A549 (cell line): ENCODE measurements around the gene TAGLN3. TPM values are rescaled to one million over a fixed set of nuclear protein-coding genes. Genes with fewer than 3 reads are reported as not detected.

Experiments
- ATAC-seq, 2 experiments: fragments of 200-7000 bp in 1 of 2; fragments of >200 bp in 1 of 2; cut with Nextera tagmentation in 1 of 2; cut with Tn5 transposase in 1 of 2; 3 replicates each; pipeline versions ENCODE4 v1.8.0 to v1.9.1; 2018 to 2020; ENCODE audit warnings: mild to moderate bottlenecking in 1 of 2, moderate library complexity in 1 of 2
- CTCF ChIA-PET: fragments of 300-600 bp; sonication (Branson Sonifier 250); formaldehyde crosslinking; extraction: SDS; loops from one replicate; lab custom pipeline; 2021; ENCODE audit warnings: antibody characterized with exemption, inconsistent platforms; lab: Yijun Ruan, JAX
- POLR2A ChIA-PET: fragments of 350-600 bp; formaldehyde crosslinking; extraction: SDS; loops from one replicate; lab custom pipeline; 2021; ENCODE audit warnings: antibody characterized with exemption, inconsistent platforms; lab: Yijun Ruan, JAX
- DNase-seq, 2 experiments: peaks; one replicate each; pipeline versions ENCODE4 v3.0.0 to v3.0.0-alpha.2; 2011 to 2016; ENCODE audit warnings: low read depth in 1 of 2, low spot score in 1 of 2
- FAIRE-seq: peaks from 2 replicates; lab custom pipeline; 2011; peaks lifted over from hg19 to GRCh38; lab: Jason Lieb, UNC
- H3K27ac ChIP-seq, 2 experiments: fragments of >200 bp; sonication (Bioruptor Twin); formaldehyde crosslinking; 3 replicates each; pipeline ENCODE4 v1.5.1; 2016 to 2017
- H3K4me1 ChIP-seq: fragments of >200 bp; sonication (Bioruptor Twin); formaldehyde crosslinking; 3 replicates; pipeline ENCODE4 v1.6.1; 2016
- H3K4me2 ChIP-seq: fragments of >200 bp; sonication (Bioruptor Twin); formaldehyde crosslinking; 3 replicates; pipeline ENCODE4 v1.6.1; 2016
- H3K4me3 ChIP-seq: fragments of >200 bp; sonication (Bioruptor Twin); formaldehyde crosslinking; 3 replicates; pipeline ENCODE4 v1.5.1; 2016
- H3K9me3 ChIP-seq: fragments of >200 bp; sonication (Bioruptor Twin); formaldehyde crosslinking; 3 replicates; pipeline ENCODE4 v1.6.1; 2016
- CEBPB ChIP-seq, 2 experiments: fragments of >200 bp in 1 of 2; sonication (Bioruptor Twin) in 1 of 2; formaldehyde crosslinking in 1 of 2; IDR thresholded peaks; 2 replicates each; pipeline ENCODE4 v1.6.1; 2012 to 2016
- ESRRA ChIP-seq: fragments of 150-350 bp; IDR thresholded peaks from 2 replicates; pipeline ENCODE4 v1.6.1; 2014; ENCODE audit warnings: mild to moderate bottlenecking, low read length, borderline replicate concordance
- FOSL2 ChIP-seq, 2 experiments: fragments of 450-650 bp in 1 of 2; fragments of >200 bp in 1 of 2; sonication (Bioruptor Twin) in 1 of 2; formaldehyde crosslinking; IDR thresholded peaks; 2 replicates each; pipeline versions ENCODE4 v1.5.0 to v1.6.1; 2016 to 2020; ENCODE audit warnings: mild to moderate bottlenecking in 1 of 2, moderate library complexity in 1 of 2
- GATA3 ChIP-seq: IDR thresholded peaks from 2 replicates; pipeline ENCODE4 v1.6.1; 2012; ENCODE audit warnings: borderline replicate concordance
- HEYL ChIP-seq: fragments of 250-450 bp; sonication (Bioruptor Pico); IDR thresholded peaks from 2 replicates; pipeline ENCODE4 v1.8.0; 2021; ENCODE audit warnings: mild to moderate bottlenecking, moderate library complexity
- HMGXB4 ChIP-seq: fragments of 250-450 bp; sonication (Bioruptor Pico); IDR thresholded peaks from 2 replicates; pipeline ENCODE4 v1.5.0; 2021; ENCODE audit warnings: mild to moderate bottlenecking, moderate library complexity, borderline replicate concordance
- HOXB5 ChIP-seq: fragments of 250-450 bp; sonication (Bioruptor Pico); IDR thresholded peaks from 2 replicates; pipeline ENCODE4 v1.5.0; 2020; ENCODE audit warnings: mild to moderate bottlenecking, moderate library complexity
- JUN ChIP-seq, 2 experiments: fragments of >200 bp; sonication (Bioruptor Twin); formaldehyde crosslinking; IDR thresholded peaks; 2 replicates in 1 of 2; 3 replicates in 1 of 2; pipeline ENCODE4 v1.6.1; 2016 to 2017
- KDM1A ChIP-seq: fragments of 200-600 bp; sonication (generic); IDR thresholded peaks from 2 replicates; pipeline ENCODE4 v1.6.1; 2016; ENCODE audit warnings: low read depth, mild to moderate bottlenecking
- MYC ChIP-seq: IDR thresholded peaks from 2 replicates; pipeline ENCODE4 v1.6.1; 2012; ENCODE audit warnings: mild to moderate bottlenecking, inconsistent platforms, low read length, improper control_type of control experiment, borderline replicate concordance
- PBX3 ChIP-seq: IDR thresholded peaks from 2 replicates; pipeline ENCODE4 v1.6.1; 2012
- RAD21 ChIP-seq, 2 experiments: fragments of >200 bp in 1 of 2; sonication (Bioruptor Twin) in 1 of 2; formaldehyde crosslinking in 1 of 2; IDR thresholded peaks in 1 of 2; conservative IDR thresholded peaks in 1 of 2; 2 replicates in 1 of 2; 3 replicates in 1 of 2; pipeline ENCODE4 v1.6.1; 2012 to 2018; ENCODE audit warnings: inconsistent platforms in 1 of 2
- RNF2 ChIP-seq: fragments of 200-600 bp; sonication (generic); IDR thresholded peaks from 2 replicates; pipeline ENCODE4 v1.6.1; 2016; ENCODE audit warnings: low read depth, mild to moderate bottlenecking, antibody characterized with exemption, moderate library complexity, borderline replicate concordance
- ZFP36 ChIP-seq: fragments of 450-650 bp; IDR thresholded peaks from 2 replicates; pipeline ENCODE4 v1.6.1; 2014; ENCODE audit warnings: borderline replicate concordance; ENCODE audit not compliant: partially characterized antibody
- ZNF302 ChIP-seq: fragments of 250-450 bp; sonication (Bioruptor Pico); IDR thresholded peaks from 2 replicates; pipeline ENCODE4 v1.9.0; 2021; ENCODE audit warnings: inconsistent platforms, mild to moderate bottlenecking, moderate library complexity
- WGBS: methylation state at CpG from one replicate; pipeline ENCODE4 v1.1.6; 2017; ENCODE audit errors: missing lambda C conversion rate; 5-methylcytosine and 5-hydroxymethylcytosine counted together
- polyA plus RNA-seq, 4 experiments: library from polyadenylated mRNA; depleted of rRNA in 3 of 4; stranded (reverse); fragments of >200 nt; fragmentation: RNase III in 1 of 4; extraction: RNeasy Plus Mini Kit Qiagen cat#74134 plus additional on column Dnase treatment in 1 of 4; gene quantifications; 2 replicates in 3 of 4; 3 replicates in 1 of 4; pipeline ENCODE4 v1.2.3, GENCODE V29; 2011 to 2017
- TF ChIP-seq, protein P1 (sequence below): IDR thresholded peaks from 2 replicates; pipeline ENCODE4 v1.6.1; 2012
- TF ChIP-seq, protein P2 (sequence below): IDR thresholded peaks from 2 replicates; pipeline ENCODE4 v1.6.1; 2012; ENCODE audit warnings: low read depth, borderline replicate concordance
- TF ChIP-seq, protein P3 (sequence below): fragments of 200-600 bp; sonication (generic); IDR thresholded peaks from 2 replicates; pipeline ENCODE4 v1.6.1; 2016; ENCODE audit warnings: antibody characterized with exemption, mild to moderate bottlenecking, moderate library complexity

Gene TAGLN3
- polyA plus RNA-seq, 2 of the 4 experiments (the other 2 are of a cell fraction), result not detected

- peaks cover 15% of the 10 kb centered on the region for H3K4me1 ChIP-seq
- peak overlapping the region; percentile 28 for H3K4me2 ChIP-seq
- WGBS, result 65% methylated on average over 6 of the region's 6 CpGs
- DNase-seq, result peak in 1 of 2 experiments; percentile 26
- no peaks in the 10 kb centered on the region for H3K9me3 ChIP-seq
- ChIA-PET POLR2A (no interaction called here), CTCF (interaction anchor here (1.0 to 3.7 kb wide), 3 partner anchors 12 to 78 kb away, joined by 3 to 17 read pairs (median 4); partner anchors contain the start of gene ABHD10)
- H3K4me3 ChIP-seq, result no peak overlapping the region
- ATAC-seq, result peak; percentile 55 to 66; a peak in 4 of 6 replicates
- TF ChIP-seq, protein P1, sequence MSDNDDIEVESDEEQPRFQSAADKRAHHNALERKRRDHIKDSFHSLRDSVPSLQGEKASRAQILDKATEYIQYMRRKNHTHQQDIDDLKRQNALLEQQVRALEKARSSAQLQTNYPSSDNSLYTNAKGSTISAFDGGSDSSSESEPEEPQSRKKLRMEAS, result no peak
- TF ChIP-seq CEBPB (IDR thresholded peaks at IDR 0.05), result no peak
- no peak for TF ChIP-seq KDM1A
- TF ChIP-seq FOSL2 (IDR thresholded peaks at IDR 0.05), result no peak
- peak; percentile 51 for TF ChIP-seq FOSL2 (CRISPR knock-in tag; IDR thresholded peaks at IDR 0.05)
- TF ChIP-seq HEYL, result no peak
- TF ChIP-seq MYC, result no peak
- FAIRE-seq, result no peak
- 0 out of 6 replicates have a peak overlapping the region, but pooled peaks of 1 of the 2 experiments have one; percentile 42 for H3K27ac ChIP-seq
Measured at GRCh38 chr3:112056451-112056929, 57.8 kb downstream of the TAGLN3 start.

DNA sequence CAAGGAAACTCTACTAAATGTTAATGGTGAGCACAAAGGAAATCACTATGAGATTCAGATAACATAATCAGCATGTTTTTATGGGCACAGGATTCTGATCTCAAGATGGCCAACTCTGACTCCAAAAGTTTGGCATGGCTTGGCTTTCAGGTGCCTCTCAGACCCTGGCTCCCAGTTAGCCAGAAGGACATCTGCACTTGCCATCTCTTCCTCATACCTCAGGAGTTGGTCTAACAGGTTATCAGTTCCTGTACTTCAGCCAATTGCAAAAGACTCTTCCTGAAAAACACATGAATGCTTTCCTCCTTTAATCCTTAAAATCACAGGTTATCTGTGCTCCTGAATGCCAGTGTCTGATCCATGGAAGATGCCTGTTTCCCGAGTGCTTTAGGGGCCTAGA, 60.8 kb downstream of the TAGLN3 start:
- POLR2A ChIA-PET, result no interaction called here
- H3K4me1 ChIP-seq, result peaks cover 17% of the 10 kb centered on the region
- H3K27ac ChIP-seq, result no peak overlapping the region
- peak; percentile 13 for FAIRE-seq
- 60% methylated on average over 1 of the region's 1 CpG for whole genome bisulfite sequencing
- H3K4me2 ChIP-seq, result no peak overlapping the region
- no peak for TF ChIP-seq RNF2
- TF ChIP-seq KDM1A, result no peak
- no peak for TF ChIP-seq ZFP36
- TF ChIP-seq, protein P2, sequence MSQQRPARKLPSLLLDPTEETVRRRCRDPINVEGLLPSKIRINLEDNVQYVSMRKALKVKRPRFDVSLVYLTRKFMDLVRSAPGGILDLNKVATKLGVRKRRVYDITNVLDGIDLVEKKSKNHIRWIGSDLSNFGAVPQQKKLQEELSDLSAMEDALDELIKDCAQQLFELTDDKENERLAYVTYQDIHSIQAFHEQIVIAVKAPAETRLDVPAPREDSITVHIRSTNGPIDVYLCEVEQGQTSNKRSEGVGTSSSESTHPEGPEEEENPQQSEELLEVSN, result no peak
- no peak for TF ChIP-seq JUN (IDR thresholded peaks at IDR 0.05)
- TF ChIP-seq ZNF302 (CRISPR knock-in tag), result no peak
- no peak for TF ChIP-seq RAD21 (conservative IDR thresholded peaks at IDR 0.05 in 1 of 2, IDR thresholded peaks at IDR 0.05 in 1 of 2)
- TF ChIP-seq, protein P3, sequence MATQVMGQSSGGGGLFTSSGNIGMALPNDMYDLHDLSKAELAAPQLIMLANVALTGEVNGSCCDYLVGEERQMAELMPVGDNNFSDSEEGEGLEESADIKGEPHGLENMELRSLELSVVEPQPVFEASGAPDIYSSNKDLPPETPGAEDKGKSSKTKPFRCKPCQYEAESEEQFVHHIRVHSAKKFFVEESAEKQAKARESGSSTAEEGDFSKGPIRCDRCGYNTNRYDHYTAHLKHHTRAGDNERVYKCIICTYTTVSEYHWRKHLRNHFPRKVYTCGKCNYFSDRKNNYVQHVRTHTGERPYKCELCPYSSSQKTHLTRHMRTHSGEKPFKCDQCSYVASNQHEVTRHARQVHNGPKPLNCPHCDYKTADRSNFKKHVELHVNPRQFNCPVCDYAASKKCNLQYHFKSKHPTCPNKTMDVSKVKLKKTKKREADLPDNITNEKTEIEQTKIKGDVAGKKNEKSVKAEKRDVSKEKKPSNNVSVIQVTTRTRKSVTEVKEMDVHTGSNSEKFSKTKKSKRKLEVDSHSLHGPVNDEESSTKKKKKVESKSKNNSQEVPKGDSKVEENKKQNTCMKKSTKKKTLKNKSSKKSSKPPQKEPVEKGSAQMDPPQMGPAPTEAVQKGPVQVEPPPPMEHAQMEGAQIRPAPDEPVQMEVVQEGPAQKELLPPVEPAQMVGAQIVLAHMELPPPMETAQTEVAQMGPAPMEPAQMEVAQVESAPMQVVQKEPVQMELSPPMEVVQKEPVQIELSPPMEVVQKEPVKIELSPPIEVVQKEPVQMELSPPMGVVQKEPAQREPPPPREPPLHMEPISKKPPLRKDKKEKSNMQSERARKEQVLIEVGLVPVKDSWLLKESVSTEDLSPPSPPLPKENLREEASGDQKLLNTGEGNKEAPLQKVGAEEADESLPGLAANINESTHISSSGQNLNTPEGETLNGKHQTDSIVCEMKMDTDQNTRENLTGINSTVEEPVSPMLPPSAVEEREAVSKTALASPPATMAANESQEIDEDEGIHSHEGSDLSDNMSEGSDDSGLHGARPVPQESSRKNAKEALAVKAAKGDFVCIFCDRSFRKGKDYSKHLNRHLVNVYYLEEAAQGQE, result no peak
- no peak for TF ChIP-seq HMGXB4 (CRISPR knock-in tag)
- TF ChIP-seq HOXB5 (CRISPR knock-in tag), result no peak
- no peak for TF ChIP-seq ESRRA
- TF ChIP-seq, protein P1, result no peak
- TF ChIP-seq GATA3, result no peak
- TF ChIP-seq PBX3, result no peak
- TF ChIP-seq, all 56 proteins: peak for 0
- H3K9me3 ChIP-seq, result no peaks in the 10 kb centered on the region
- ATAC-seq (no peak), DNase-seq (no peak)
- CTCF ChIA-PET, result no interaction called here
- H3K4me3 ChIP-seq, result no peak overlapping the region
